Right ventricle myocardium inferior (tissue), 1 donor: ENCODE data around the gene LYSMD3. TPM values are rescaled to one million over a fixed set of nuclear protein-coding genes. Genes with fewer than 3 reads are reported as not detected.

ENCODE experiments used
- ATAC-seq: fragments of 200-7000 bp; cut with Tn5 transposase; one replicate; pipeline ENCODE4 v1.9.1; 2020; ENCODE audit warnings: mild to moderate bottlenecking, moderate library complexity
- DNase-seq: peaks from one replicate; pipeline ENCODE4 v3.0.0; 2021; ENCODE audit errors: missing footprints
- intact Hi-C: fragments of 100-400 bp; cut with DNase I; formaldehyde crosslinking; loops from one replicate; pipeline ENCODE4 v1.11.0; 2022
- total RNA-seq: library from RNA; stranded (reverse); fragmentation: NEBNext Ultra II Directional; extraction: Animal tissue kit (Norgen Biotek cat#: 25700); gene quantifications from one replicate; pipeline ENCODE4 v1.2.1, GENCODE V29; 2021
- donor health status: DM: no; HTN: yes; CAD: no; lungs with severe emphysema.

LYSMD3 gene
- total RNA-seq, 1 donor from 2014 or later = 18.6 TPM

GRCh38 chr5:90549729-90550275, 20.4 kb upstream of the LYSMD3 start:
- intact Hi-C loops = no loop called here
- DNase-seq (no peak), ATAC-seq (no peak)

DNA sequence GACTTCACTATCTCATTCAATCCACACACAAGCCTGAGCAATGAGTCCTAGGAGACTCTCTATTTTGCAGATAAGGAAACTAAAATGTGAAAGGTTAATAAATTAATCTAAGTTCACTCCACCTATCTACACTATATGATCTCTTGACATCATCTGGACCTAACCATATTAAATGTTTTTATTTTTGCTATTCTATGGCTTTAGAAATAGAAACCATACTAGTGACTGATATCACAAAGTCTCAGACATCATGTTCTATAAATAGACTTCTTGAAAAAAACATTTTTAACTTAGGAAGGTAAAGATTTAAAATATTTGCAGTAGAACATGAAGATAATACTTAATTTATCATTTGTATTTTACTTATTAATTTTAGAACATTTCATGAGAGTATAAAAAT, 19.8 kb upstream of the LYSMD3 start:
- intact Hi-C loops = no loop called here
- no peak for ATAC-seq

DNA sequence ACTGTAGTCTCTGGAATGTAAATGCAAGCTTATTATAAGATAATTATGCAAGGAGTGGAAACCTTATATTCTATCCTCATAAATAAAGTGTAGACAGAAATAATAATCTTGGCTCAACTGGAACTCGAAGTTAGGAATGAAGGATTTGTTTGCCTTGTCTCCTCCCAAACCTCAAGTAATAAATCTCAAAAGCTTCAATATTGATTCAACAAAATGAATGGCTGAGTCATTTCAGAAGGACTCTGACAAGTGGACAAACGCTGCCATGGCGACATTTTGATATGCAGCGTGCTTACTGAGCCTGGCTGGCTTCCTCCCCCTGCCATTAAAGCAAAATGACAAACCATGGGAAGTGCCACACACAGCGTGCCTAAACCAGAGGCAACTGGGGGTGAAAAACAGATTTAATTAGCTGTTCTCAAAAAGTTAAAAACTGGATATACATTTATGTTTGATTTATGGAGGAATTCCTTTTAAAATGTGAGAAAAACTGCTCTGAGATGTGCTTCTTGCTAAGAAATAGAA, 18.7 kb upstream of the LYSMD3 start:
- intact Hi-C loops = no loop called here
- no peak for DNase-seq
- no peak for ATAC-seq

More for the DNA sequence above, 19.8 kb upstream of the LYSMD3 start:
- DNase-seq = no peak

DNA sequence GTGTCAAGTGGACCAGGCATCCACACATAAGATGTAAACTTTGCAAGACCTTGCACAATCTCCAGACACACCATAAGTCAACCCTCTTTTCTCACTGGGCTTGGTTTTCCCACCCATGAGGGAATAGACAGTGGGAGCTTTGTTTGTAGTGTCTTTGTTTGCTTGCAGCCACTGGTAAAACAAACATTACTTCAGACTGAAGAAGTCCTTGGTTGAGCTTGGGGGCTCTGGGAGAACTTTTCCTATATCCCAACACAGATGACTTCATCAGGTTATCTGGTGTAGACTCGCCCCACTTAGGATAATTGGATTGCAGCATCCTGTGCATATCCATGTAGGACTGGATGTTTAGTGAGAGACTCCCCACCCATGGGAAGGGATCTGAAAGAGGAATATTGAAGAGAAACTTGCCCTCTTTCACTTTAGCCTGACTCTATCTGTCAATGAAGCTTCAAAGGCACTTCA, 17.7 kb upstream of the LYSMD3 start:
- intact Hi-C loops = no loop called here
- DNase-seq = no peak
- ATAC-seq = no peak

DNA sequence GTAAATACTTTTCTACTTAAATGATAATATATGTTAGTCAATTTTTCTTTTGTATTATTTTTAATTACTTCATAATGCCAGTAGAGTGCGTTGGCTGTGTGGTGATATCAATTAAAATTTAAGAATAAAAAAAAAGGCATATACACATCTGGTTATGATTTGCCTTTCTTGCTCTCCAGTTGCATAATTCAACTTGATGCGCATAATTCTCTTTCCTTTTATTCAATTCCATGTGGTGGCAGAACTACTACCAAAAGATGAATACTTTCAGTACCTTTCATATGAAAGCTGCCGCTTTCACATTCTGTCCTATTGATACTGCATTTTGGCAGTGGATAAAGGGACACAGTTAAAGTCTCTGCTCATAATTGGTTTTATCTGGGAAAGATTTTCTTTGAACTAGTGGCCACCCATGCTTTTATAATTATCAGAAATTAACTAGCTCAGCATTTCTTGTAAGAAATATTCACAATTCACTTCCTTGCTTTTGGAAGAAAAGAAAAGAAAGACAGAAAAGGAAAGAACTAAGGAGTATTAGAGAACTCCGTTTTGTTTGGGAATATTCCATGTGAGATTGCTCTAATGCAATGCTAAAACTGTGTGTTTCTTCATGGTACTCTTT, 16.9 kb upstream of the LYSMD3 start:
- no peak for ATAC-seq
- intact Hi-C loops = no loop called here
- DNase-seq = no peak

- ATAC-seq (no peak), DNase-seq (no peak)
- intact Hi-C loops = no loop called here
These were observed 16.1 kb upstream of the LYSMD3 start for GRCh38 chr5:90545511-90545910.

GRCh38 chr5:90542827-90543519, 13.6 kb upstream of the LYSMD3 start:
- intact Hi-C loops = no loop called here
- DNase-seq = no peak
- ATAC-seq = no peak

- no peak for DNase-seq
- ATAC-seq = no peak
- intact Hi-C loops = no loop called here
These were observed 5.5 kb upstream of the LYSMD3 start for GRCh38 chr5:90534922-90535321.

DNA sequence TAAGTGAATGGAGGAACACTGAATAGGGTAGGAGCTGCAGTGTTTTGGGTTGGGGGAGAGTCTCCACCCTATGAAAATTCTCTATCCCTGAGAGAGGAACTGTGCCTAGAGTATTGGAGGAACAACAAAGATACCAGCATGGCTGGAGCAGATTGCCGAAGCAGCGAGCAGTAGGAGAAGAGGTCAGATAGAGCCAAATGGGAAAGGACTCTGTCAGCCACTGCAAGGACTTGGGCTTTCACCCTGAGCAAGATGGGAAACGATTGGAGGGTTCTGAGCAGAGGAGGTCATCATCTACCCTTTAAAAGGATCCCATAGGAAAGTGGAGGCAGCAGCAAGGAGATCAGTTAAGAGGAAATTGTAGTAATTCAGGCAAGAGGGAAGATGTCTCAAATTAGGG, 4.4 kb upstream of the LYSMD3 start:
- ATAC-seq (no peak), DNase-seq (no peak)
- intact Hi-C loops = no loop called here

DNA sequence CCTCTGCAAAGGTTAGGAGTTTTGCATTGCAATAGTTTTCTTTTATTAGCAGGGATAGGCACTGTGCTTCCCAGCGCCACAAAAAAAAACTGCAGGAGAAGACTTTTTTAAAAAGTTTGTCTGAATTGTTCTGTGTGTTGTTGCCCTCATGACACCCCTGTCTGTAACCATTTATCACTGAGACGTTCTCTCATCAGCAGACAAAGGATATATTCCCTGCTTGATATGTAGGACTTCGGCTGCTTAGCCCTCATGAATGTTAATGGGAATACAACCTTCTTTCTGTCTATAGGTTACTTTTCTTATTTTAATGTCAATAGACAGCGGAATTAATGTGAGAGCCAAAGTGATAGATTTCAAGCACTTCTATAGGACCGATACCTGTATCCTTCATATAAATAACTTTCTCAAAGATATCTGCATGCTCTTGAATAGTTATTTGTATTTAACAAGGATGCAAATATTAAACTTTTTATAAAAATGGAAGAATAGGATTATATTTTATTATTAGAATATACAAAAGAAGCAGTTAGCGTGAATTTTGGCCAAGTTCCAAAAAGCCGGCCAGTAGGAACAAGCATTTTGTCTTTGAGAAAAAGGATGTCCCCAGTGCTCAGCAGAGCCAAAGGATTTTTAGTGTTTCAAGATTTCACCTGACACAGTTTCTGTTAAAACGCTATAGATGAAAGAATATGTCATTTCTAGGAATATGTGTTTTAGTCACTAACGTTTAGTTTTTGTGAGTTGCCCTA, 1.5 kb upstream of the LYSMD3 start:
- no peak for DNase-seq
- no peak for ATAC-seq
- intact Hi-C loops = no loop called here

DNA sequence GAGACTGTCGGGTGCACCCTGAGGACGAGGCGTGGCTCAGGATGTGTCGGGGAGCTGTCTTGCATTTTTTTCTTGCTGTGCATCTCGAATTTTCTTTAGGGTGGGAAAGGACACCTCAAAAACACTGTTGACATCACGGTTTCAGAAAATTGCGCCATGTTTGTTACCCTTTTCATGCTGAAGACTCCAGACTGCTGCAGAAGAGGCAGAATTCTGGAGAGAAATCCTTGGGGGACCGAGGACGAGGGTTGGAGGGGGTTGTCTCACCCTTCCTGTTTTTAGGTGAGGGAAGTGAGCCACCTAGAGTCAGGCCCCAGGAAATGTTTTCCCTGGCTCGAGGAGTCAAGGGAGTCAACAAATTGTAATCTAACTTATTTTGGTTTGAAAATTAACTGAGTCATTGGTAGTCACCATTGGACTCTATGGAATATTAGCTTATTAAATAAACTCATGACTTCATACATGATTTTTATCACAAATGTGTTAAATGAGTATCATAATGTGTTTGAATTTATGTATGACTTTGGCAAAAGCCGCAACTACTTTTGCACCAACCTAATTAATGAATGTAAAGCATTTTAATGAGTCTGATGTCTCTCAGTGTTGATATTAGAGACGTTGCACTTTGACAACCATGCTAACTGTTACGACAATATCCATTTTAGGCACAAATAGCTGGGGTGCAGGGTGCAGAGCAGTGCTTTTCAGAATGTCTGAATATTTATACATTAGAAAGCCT, 724 bp upstream of the LYSMD3 start:
- ATAC-seq (peak; percentile 79), DNase-seq (no peak)
- intact Hi-C loops = loop anchor here (1.0 to 2.0 kb wide), 3 partner anchors 55 to 121 kb away; partner anchors contain the start of genes CETN3, MBLAC2 and POLR3G

- ATAC-seq = no peak
- no peak for DNase-seq
- intact Hi-C loops = loop anchor here (1.0 to 2.0 kb wide), 3 partner anchors 54 to 119 kb away; partner anchors contain the start of genes CETN3, MBLAC2 and POLR3G
These were observed 687 bp downstream of the LYSMD3 start for GRCh38 chr5:90528601-90529193.

DNA sequence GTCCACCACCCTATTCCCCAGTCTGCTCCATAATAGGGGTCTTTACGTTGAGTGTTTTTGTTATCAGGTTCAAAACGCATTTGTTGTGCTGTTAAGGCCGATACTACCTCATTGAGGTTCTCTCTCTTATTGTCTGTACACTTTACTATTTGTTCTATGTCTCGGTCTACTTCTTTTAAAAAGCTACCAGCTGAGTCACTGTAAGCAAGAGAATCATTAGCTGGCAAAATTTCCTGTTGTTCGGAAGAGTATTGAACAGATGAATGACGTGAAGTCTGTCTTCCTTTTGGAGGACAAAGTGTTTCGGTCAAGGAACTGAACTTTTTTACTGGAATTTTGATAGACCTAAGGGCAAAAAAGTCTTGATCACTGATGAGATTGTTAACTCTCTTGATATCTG, 10.3 kb downstream of the LYSMD3 start:
- DNase-seq (no peak), ATAC-seq (no peak)
- intact Hi-C loops = no loop called here

DNA sequence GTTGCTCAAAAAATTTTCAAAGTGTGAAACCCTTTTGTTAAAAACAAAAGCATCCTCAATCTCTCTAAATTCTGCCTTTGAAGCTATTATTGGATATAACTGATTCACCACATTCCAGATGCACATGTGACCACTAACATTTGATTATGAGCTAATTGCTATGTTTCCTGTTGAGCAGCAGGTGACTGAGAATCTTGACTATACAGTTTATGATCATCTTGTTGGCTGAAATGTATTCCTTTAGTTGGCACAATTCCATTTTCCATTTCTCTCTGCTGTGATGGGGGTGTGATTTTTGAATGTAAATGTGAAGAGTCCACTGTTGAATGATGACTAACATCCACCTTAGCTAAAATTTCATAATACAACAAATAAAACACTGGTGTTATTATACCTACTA, 10.7 kb downstream of the LYSMD3 start:
- DNase-seq = no peak
- ATAC-seq = no peak
- intact Hi-C loops = no loop called here

DNA sequence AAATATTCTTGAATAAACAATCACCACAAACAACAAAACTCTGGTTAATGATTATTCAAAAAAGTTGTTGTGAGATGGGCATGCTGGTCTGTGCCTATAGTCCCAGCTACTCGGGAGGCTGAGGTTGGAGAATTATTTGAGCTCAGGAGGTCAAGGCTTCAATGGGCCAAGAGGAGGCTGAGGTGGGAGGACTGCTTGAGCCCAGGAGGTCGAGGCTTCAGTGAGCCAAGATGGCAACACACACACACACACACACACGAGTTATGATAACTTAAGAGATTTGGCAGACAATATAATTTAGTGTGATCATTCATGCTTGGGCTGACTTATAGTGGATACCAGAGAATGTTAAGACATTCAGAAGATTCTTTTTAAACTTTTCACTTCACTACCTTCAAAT, 14.9 kb downstream of the LYSMD3 start:
- ATAC-seq (no peak), DNase-seq (no peak)
- intact Hi-C loops = no loop called here

GRCh38 chr5:90510438-90510837, 18.9 kb downstream of the LYSMD3 start:
- ATAC-seq (no peak), DNase-seq (no peak)
- intact Hi-C loops = no loop called here

DNA sequence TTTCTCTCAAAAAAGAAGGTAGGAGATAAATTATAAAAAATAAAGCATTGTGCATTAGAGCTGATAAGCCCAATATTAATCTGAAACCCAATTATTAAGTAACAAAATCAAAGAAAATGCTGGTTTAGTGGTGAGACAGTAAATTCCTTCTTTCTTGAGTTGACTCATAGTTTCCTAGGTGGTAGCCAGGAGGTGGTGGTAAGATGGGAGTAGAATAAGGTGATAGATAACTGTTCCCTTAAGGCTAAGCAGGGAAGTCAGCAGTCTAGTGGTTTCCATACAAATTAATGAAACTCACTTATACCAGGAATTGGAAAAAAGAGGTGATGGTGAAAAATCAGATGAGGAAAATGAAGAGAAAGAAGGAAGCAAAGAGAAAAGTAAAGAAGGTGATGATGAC, 23.2 kb downstream of the LYSMD3 start:
- intact Hi-C loops = no loop called here
- no peak for DNase-seq
- no peak for ATAC-seq

GRCh38 chr5:90504743-90505142, 24.6 kb downstream of the LYSMD3 start:
- ATAC-seq (no peak), DNase-seq (no peak)
- intact Hi-C loops = no loop called here
